Measurements from ENCODE around the gene TMEM163.
A peak's percentile ranks its signal among the peaks of the same experiment; 100 is the strongest.

Gene TMEM163

DNA sequence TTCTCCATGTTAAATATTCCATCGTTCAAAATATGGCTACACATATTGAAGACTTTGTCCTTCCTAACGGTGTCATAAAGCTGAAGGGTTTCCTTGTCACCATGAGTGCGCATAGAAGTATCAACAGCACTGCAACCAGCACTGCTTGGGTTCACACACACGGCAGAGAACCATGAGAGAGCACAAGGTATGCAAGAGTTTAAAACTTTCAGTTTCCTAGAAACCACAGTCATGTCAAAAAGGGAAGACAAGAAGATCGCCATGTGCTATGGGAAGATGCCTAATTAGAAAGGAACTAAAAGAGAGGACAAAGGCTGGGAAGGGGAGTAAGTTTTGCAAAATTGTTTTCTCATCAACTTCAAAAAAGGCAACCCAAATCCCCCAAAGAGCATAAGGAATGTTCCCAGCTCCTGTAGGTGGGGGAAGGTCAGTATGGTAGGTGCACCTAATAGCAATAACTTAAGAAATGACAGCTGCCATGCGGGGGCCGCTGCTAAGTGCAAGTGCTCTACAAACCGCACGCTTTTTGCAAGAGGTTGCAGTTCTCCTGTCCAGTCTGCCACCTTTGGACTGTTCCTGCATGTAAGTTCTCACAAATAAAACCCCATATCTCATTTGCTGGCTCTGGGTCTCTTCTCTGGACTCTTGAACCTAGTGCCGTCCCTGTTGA lies 136.8 kb downstream of the TMEM163 start:
- TF ChIP-seq, protein P1, sequence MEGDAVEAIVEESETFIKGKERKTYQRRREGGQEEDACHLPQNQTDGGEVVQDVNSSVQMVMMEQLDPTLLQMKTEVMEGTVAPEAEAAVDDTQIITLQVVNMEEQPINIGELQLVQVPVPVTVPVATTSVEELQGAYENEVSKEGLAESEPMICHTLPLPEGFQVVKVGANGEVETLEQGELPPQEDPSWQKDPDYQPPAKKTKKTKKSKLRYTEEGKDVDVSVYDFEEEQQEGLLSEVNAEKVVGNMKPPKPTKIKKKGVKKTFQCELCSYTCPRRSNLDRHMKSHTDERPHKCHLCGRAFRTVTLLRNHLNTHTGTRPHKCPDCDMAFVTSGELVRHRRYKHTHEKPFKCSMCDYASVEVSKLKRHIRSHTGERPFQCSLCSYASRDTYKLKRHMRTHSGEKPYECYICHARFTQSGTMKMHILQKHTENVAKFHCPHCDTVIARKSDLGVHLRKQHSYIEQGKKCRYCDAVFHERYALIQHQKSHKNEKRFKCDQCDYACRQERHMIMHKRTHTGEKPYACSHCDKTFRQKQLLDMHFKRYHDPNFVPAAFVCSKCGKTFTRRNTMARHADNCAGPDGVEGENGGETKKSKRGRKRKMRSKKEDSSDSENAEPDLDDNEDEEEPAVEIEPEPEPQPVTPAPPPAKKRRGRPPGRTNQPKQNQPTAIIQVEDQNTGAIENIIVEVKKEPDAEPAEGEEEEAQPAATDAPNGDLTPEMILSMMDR (IDR thresholded peaks at IDR 0.05; ENCODE audit: insufficient read depth, low read depth, low read length, missing control alignments) = no peak
- DNase-seq (ENCODE audit: low read depth) = peak; percentile 35
- H3K4me3 ChIP-seq (ENCODE audit: low read depth, low read length) = no peak overlapping the region

DNA sequence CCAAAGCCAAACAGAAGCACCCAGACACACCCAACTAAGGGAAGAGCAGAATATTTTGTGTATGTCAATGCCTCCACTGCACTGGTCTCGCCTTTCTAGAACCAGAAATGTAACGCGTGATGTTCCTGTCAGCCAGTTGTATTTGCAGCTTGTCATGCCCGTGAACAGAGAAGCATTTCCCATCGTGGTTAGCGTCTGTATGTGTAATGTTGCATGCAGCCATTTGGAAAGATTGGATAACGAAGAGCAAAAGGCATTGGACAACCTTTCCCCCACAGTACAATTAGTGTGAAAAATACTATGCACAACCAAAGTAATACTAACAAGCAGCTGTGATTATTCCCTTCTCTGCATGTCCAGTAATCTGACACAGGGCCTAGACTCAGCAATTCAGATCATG lies 140.5 kb downstream of the TMEM163 start:
- H3K4me3 ChIP-seq (ENCODE audit: low read depth, low read length) = no peak overlapping the region
- DNase-seq (ENCODE audit: low read depth) = no peak
- TF ChIP-seq, protein P1 (IDR thresholded peaks at IDR 0.05; ENCODE audit: insufficient read depth, low read depth, low read length, missing control alignments) = no peak

DNA sequence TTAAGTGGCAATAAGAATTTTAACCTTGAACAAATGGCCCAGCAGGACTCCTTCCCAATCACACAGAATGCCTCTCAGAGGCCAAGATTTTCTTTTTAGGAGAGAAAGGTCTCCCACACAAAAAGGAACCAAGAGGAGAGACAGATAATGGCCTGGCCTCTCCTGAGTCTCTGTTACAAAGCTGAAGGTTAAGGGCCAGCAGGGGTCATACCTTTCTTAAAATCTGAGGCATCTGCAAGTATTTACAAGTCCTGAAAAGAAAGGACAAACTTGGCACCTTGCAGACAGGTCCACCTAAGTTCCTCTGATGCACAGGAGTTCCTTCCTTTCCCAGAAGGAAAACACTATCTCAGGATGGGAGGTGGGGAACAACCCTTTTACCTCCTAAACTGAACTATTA lies 142.3 kb downstream of the TMEM163 start:
- TF ChIP-seq, protein P1 (IDR thresholded peaks at IDR 0.05; ENCODE audit: insufficient read depth, low read depth, low read length, missing control alignments) = no peak
- H3K4me3 ChIP-seq (ENCODE audit: low read depth, low read length) = no peak overlapping the region
- DNase-seq (ENCODE audit: low read depth) = no peak

DNA sequence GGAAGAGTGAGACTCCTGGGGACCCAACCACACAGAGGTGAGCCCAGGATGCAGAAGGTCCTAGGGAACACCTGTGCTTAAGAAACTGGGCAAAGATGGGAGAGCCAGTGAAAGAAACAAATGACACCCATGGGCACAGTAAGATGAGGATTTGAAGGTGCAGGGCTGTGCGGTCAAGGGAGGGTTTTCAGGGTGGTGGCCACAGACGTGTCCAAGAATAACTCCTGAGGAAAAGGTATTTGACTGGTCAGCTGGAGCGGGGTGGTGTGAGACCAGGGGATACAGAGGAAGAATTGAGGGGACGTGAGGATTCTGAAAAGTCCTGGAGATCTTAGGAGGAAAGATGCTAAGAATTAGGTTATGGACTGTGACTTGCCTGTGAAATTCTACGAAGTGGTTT lies 142.9 kb downstream of the TMEM163 start:
- DNase-seq (ENCODE audit: low read depth) = no peak
- H3K4me3 ChIP-seq (ENCODE audit: low read depth, low read length) = no peak overlapping the region
- TF ChIP-seq, protein P1 (IDR thresholded peaks at IDR 0.05; ENCODE audit: insufficient read depth, low read depth, low read length, missing control alignments) = no peak

DNA sequence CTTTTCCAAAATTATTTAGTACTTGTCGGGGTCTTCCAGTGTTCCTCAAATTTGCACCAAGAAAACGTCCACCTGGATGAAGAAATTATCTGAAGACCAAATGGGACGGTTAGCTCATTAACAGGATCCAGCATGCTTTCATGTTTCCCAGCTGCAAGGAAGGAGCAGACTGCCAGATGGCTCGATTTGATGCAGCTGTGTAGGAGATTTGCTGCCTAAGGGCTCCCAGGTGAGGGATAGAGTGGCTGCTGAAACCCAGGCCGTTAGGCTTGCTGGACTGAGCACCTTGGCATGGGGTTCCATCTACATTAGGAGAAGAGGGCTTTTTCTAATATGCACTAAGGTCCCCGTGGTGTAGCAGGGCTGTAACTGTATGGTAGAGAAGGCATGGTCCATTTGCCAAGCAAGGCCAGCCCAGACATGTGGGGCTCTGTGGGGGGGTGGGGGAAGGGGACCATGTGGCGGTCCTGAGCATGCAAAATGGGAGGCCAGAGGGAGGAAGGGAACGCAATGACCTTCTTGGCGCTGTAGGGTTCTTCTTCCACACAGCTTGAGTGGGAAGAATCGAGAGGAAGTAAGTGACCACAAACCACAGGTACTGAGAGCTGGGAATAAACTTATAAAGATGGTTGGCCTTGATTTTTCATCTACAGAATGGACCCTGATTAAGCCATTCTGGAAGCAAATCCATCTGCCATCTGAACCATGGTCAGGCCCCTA lies 144.0 kb downstream of the TMEM163 start:
- no peak overlapping the region for H3K4me3 ChIP-seq (ENCODE audit: low read depth, low read length)
- DNase-seq (ENCODE audit: low read depth) = no peak
- TF ChIP-seq, protein P1 (IDR thresholded peaks at IDR 0.05; ENCODE audit: insufficient read depth, low read depth, low read length, missing control alignments) = no peak

DNA sequence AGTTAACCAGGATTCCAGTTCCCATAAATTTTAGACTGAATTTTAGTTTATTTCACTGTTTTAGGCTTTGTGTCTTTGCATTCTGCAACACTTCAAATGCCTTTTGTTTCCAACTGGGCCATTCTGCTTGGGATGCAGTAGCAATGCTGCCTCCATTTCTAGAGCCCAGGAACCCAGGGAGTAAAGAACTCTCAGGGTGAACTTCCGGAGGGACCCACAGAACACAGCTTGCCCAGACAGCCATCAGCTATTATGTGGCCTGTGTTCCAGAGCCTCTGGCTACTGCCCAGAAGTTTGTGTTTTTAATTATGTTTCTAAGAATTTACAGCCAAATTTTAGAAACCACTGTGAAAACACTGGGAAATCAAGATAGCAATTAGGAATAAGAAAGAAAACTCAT lies 145.1 kb downstream of the TMEM163 start:
- TF ChIP-seq, protein P1 (IDR thresholded peaks at IDR 0.05; ENCODE audit: insufficient read depth, low read depth, low read length, missing control alignments) = no peak
- no peak for DNase-seq (ENCODE audit: low read depth)
- no peak overlapping the region for H3K4me3 ChIP-seq (ENCODE audit: low read depth, low read length)

DNA sequence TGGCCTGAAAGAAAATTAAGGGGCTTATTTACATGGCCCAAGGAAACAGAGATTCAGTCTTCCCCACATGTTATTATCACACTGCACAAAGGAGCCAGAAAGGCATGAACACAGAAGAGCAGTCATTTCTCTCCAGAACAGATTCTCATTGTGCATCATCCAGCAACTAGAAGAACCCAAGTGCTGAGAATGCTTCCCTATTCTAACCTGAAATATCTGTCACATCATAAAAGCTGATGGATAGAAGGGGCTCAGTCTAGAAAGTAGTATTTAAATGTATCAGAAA lies 145.8 kb downstream of the TMEM163 start:
- no peak for DNase-seq (ENCODE audit: low read depth)
- TF ChIP-seq, protein P1 (IDR thresholded peaks at IDR 0.05; ENCODE audit: insufficient read depth, low read depth, low read length, missing control alignments) = no peak
- H3K4me3 ChIP-seq (ENCODE audit: low read depth, low read length) = no peak overlapping the region
